ENCODE measurements around the gene ZFTA.
A peak's percentile ranks its signal among the peaks of the same experiment; 100 is the strongest.

Gene ZFTA

GRCh38 chr11:63749624-63750023, 19.0 kb downstream of the ZFTA start:
- DNase-seq (ENCODE audit: low spot score): no peak

GRCh38 chr11:63747011-63747410, 21.6 kb downstream of the ZFTA start:
- DNase-seq (ENCODE audit: low spot score): no peak

- DNase-seq (ENCODE audit: low spot score): no peak
These were observed 23.0 kb downstream of the ZFTA start for GRCh38 chr11:63745304-63746170.

- DNase-seq (ENCODE audit: low spot score): peak; percentile 58
These were observed 29.7 kb downstream of the ZFTA start for GRCh38 chr11:63738720-63739360.

- no peak for DNase-seq (ENCODE audit: low spot score)
These were observed 30.9 kb downstream of the ZFTA start for GRCh38 chr11:63737718-63738117.

GRCh38 chr11:63736864-63737263, 31.7 kb downstream of the ZFTA start:
- no peak for DNase-seq (ENCODE audit: low spot score)

GRCh38 chr11:63729326-63729725, 39.2 kb downstream of the ZFTA start:
- DNase-seq (ENCODE audit: low spot score): no peak

- no peak for DNase-seq (ENCODE audit: low spot score)
These were observed 48.0 kb downstream of the ZFTA start for GRCh38 chr11:63720611-63721010.

- DNase-seq (ENCODE audit: low spot score): no peak
These were observed 48.6 kb downstream of the ZFTA start for GRCh38 chr11:63719987-63720386.

- no peak for DNase-seq (ENCODE audit: low spot score)
These were observed 49.6 kb downstream of the ZFTA start for GRCh38 chr11:63719001-63719400.

Data from D341Med (cell line).